Ammon's horn (tissue), 1 donor: ENCODE measurements around the gene PRLH.
"Not testable (repeated sequence)": the region's sequence is repeated elsewhere in the genome, so short reads cannot be mapped to it uniquely, and the experiment has no call there.

Experiments used
- DNase-seq: peaks from one replicate; pipeline ENCODE4 v3.0.0-alpha.2; 2016; ENCODE audit warnings: low spot score

Gene PRLH

GRCh38 chr2:237583385-237584295 lies 17.3 kb downstream of the PRLH start:
- no peak for DNase-seq

GRCh38 chr2:237585590-237586221 lies 19.3 kb downstream of the PRLH start:
- DNase-seq: no peak

GRCh38 chr2:237588044-237588696 lies 21.8 kb downstream of the PRLH start:
- no peak for DNase-seq

- no peak for DNase-seq
These were observed 24.1 kb downstream of the PRLH start, which contains the start of gene RAB17 for GRCh38 chr2:237590272-237591140. RAB17 (minus strand) TSS chr2:237590734; CDS start chr2:237586154, 4,580 bp downstream.

- DNase-seq: no peak
These were observed 24.9 kb downstream of the PRLH start for GRCh38 chr2:237591141-237591881.

- DNase-seq: no peak
These were observed 26.1 kb downstream of the PRLH start for GRCh38 chr2:237592425-237592980.

GRCh38 chr2:237593036-237593435 lies 26.7 kb downstream of the PRLH start:
- no peak for DNase-seq

- no peak for DNase-seq
These were observed 27.4 kb downstream of the PRLH start for GRCh38 chr2:237593596-237594320.

GRCh38 chr2:237594514-237594871 lies 28.1 kb downstream of the PRLH start:
- DNase-seq: no peak

GRCh38 chr2:237595829-237596519 lies 29.6 kb downstream of the PRLH start:
- not testable (repeated sequence) for DNase-seq

GRCh38 chr2:237596520-237597195 lies 30.3 kb downstream of the PRLH start:
- no peak for DNase-seq

GRCh38 chr2:237597196-237598145 lies 31.1 kb downstream of the PRLH start:
- no peak for DNase-seq

- no peak for DNase-seq
These were observed 32.3 kb downstream of the PRLH start for GRCh38 chr2:237598468-237599208.

- no peak for DNase-seq
These were observed 33.2 kb downstream of the PRLH start for GRCh38 chr2:237599465-237600110.

GRCh38 chr2:237600205-237600846 lies 34.0 kb downstream of the PRLH start:
- DNase-seq: peak; percentile 55
